AG10803 (cell line): ENCODE results near the gene ACP4.

Experiments used
- DNase-seq: peaks from one replicate; pipeline ENCODE4 v3.0.0; 2010; ENCODE audit warnings: low read depth
- H3K4me3 ChIP-seq: 2 replicates; pipeline ENCODE4 v1.5.1; 2011; ENCODE audit warnings: mild to moderate bottlenecking, low read length, control low read depth
- CTCF ChIP-seq: conservative IDR thresholded peaks from 2 replicates; pipeline ENCODE4 v1.5.1; 2011; ENCODE audit warnings: mild to moderate bottlenecking, low read length, control low read depth, inconsistent platforms

The ACP4 gene

GRCh38 chr19:50843205-50843604, 53.0 kb downstream of the ACP4 start:
- no peak for DNase-seq
- TF ChIP-seq CTCF = no peak
- H3K4me3 ChIP-seq = no peak overlapping the region

- TF ChIP-seq CTCF = no peak
- H3K4me3 ChIP-seq = no peak overlapping the region
- DNase-seq = no peak
Observed at GRCh38 chr19:50843701-50844221, 53.5 kb downstream of the ACP4 start.

- TF ChIP-seq CTCF = no peak
- H3K4me3 ChIP-seq = no peak overlapping the region
- no peak for DNase-seq
Observed at GRCh38 chr19:50844296-50844935, 54.2 kb downstream of the ACP4 start.
